ENCODE measurements around the gene PEAK1.

The PEAK1 gene

GRCh38 chr15:77371850-77372563 is 47.9 kb downstream of the PEAK1 start:
- TF ChIP-seq GATA3 (IDR thresholded peaks at IDR 0.05; ENCODE audit: low read depth, low read length) (no peak), GATA2 (IDR thresholded peaks at IDR 0.05; ENCODE audit: low read depth, low read length) (no peak)

DNA sequence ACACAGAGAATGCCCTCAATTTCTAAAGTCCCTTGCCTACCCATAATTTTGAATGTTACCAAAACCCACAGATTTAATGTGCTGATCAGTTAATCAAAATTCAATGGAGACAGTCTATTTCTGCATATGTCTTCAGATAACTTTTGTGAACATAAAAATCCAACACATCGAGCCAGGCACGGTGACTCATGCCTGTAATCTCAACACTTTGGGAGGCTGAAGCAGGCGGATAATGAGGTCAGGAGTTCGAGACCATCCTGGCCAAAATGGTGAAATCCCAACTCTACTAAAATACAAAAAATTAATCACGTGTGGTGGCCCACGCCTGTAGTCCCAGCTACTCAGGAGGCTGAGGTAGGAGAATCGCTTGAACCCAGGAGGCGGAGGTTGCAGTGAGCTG is 49.3 kb downstream of the PEAK1 start:
- TF ChIP-seq GATA3 (IDR thresholded peaks at IDR 0.05; ENCODE audit: low read depth, low read length) (no peak), GATA2 (IDR thresholded peaks at IDR 0.05; ENCODE audit: low read depth, low read length) (no peak)

- TF ChIP-seq GATA3 (IDR thresholded peaks at IDR 0.05; ENCODE audit: low read depth, low read length), result no peak
- TF ChIP-seq GATA2 (IDR thresholded peaks at IDR 0.05; ENCODE audit: low read depth, low read length), result no peak
Observed at GRCh38 chr15:77369168-77369567, 50.7 kb downstream of the PEAK1 start.

- TF ChIP-seq GATA2 (IDR thresholded peaks at IDR 0.05; ENCODE audit: low read depth, low read length) (no peak), GATA3 (IDR thresholded peaks at IDR 0.05; ENCODE audit: low read depth, low read length) (no peak)
Observed at GRCh38 chr15:77367631-77368030, 52.3 kb downstream of the PEAK1 start.

GRCh38 chr15:77361456-77361855 is 58.4 kb downstream of the PEAK1 start:
- TF ChIP-seq GATA2 (IDR thresholded peaks at IDR 0.05; ENCODE audit: low read depth, low read length) (no peak), GATA3 (IDR thresholded peaks at IDR 0.05; ENCODE audit: low read depth, low read length) (no peak)

DNA sequence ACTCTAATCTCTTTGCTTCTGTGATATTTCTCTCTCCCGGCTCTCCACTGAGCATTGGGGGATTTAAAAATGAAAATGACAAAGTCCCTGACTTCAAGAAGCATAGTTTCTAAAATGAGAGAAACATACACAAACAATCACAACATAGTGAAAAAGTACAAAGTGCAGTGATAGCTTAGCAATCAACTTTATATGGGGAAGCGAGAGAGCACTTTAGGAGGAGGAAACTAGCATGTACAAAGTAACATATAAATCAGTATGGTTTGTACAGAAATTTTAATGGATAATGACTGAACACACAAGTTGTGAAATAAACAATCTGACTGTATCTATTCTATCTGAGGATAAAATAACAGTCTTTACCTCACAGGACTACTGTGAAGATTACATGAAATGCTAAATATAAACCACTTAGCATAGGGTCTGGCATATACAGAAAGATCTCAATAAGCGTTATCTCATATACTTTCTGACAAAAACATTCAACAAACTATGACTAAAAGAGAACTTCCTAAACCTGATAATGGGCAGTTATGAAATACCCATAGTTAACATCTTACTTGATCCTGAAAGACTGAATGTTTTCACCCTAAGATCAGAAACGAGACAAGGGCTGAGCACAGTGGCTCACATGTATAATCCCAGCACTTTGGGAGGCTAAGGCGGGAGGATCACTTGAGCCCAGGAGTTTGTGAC is 61.2 kb downstream of the PEAK1 start:
- TF ChIP-seq GATA3 (IDR thresholded peaks at IDR 0.05; ENCODE audit: low read depth, low read length), result no peak
- no peak for TF ChIP-seq GATA2 (IDR thresholded peaks at IDR 0.05; ENCODE audit: low read depth, low read length)

GRCh38 chr15:77356305-77356704 is 63.6 kb downstream of the PEAK1 start:
- TF ChIP-seq GATA2 (IDR thresholded peaks at IDR 0.05; ENCODE audit: low read depth, low read length) (no peak), GATA3 (IDR thresholded peaks at IDR 0.05; ENCODE audit: low read depth, low read length) (no peak)

DNA sequence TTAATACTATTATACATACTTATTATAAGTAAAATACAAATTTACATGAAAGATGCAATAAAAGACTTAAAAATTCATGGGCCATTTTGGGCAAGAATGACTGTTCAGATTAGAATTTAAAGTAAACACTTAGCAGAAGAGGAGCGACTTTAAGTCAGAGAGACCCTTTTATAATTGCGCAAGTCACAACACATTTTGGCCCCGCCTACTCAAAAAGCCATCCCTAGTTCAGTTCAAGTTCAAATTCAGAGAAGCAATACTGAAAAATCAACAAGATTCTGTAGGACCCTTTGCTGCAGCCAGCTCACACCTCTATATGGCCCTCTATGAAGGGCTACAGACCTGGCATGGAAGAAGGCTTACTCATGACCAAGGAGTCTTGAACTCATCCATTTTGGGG is 64.6 kb downstream of the PEAK1 start:
- no peak for TF ChIP-seq GATA3 (IDR thresholded peaks at IDR 0.05; ENCODE audit: low read depth, low read length)
- TF ChIP-seq GATA2 (IDR thresholded peaks at IDR 0.05; ENCODE audit: low read depth, low read length), result no peak

GRCh38 chr15:77354063-77354462 is 65.8 kb downstream of the PEAK1 start:
- TF ChIP-seq GATA2 (IDR thresholded peaks at IDR 0.05; ENCODE audit: low read depth, low read length) (no peak), GATA3 (IDR thresholded peaks at IDR 0.05; ENCODE audit: low read depth, low read length) (no peak)

DNA sequence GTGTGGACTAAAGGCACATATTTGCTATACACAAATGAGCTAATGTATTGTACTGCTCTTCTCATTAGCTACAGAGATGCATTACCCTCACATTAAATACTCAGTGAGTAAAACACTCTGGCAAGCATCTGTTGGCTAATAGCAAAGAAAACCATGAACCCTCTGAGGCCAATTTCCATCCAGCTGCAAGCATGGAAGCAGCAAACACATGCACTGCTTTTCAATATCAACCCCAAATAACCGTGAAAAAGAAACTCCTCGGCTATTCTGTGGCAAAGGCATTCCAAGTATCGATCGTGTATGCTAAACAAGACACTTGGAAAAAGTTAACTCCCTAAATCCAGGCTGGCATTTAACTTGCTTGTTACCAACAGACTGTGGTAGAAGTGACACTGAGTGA is 67.0 kb downstream of the PEAK1 start:
- TF ChIP-seq GATA3 (IDR thresholded peaks at IDR 0.05; ENCODE audit: low read depth, low read length) (no peak), GATA2 (IDR thresholded peaks at IDR 0.05; ENCODE audit: low read depth, low read length) (no peak)

DNA sequence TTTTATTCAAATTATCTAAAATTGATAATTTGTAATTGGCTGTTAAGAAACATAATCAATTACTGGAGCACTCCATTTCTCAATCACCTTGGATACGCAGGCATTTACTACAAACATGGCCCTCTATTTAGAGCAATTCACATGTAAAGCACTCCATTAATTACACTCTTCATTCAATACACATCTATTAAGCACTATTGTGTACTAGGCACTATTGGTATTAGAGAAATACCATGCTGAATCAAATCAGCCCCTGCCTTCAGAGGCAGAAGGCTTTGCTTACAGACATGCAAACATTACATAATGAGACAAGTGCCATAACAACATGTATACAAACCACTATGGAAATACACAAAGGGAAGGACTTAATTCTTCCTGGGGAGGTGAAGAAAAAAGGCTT is 69.1 kb downstream of the PEAK1 start:
- TF ChIP-seq GATA3 (IDR thresholded peaks at IDR 0.05; ENCODE audit: low read depth, low read length) (no peak), GATA2 (IDR thresholded peaks at IDR 0.05; ENCODE audit: low read depth, low read length) (no peak)

- no peak for TF ChIP-seq GATA2 (IDR thresholded peaks at IDR 0.05; ENCODE audit: low read depth, low read length)
- TF ChIP-seq GATA3 (IDR thresholded peaks at IDR 0.05; ENCODE audit: low read depth, low read length), result no peak
Observed at GRCh38 chr15:77349666-77350065, 70.2 kb downstream of the PEAK1 start.

- TF ChIP-seq GATA3 (IDR thresholded peaks at IDR 0.05; ENCODE audit: low read depth, low read length) (no peak), GATA2 (IDR thresholded peaks at IDR 0.05; ENCODE audit: low read depth, low read length) (no peak)
Observed at GRCh38 chr15:77348511-77348910, 71.4 kb downstream of the PEAK1 start.

DNA sequence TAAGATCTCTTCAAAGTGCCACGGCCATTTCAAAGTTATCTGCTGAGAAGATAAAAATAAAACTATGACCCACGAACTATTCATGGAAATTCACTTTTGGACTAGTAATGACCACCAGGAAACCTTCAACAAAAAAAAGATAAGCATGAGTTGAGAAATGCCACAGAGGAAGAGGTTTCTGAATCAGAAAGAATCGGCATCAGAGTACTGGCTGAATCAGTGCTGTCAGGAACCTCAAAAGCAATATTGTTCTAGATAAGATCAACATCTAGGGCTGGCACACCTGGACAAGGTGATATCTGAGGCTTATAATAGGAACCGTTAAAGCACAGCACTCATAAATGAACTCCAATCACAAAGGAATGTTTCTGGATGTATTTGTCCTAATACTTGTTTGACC is 72.7 kb downstream of the PEAK1 start:
- TF ChIP-seq GATA3 (IDR thresholded peaks at IDR 0.05; ENCODE audit: low read depth, low read length) (no peak), GATA2 (IDR thresholded peaks at IDR 0.05; ENCODE audit: low read depth, low read length) (no peak)

Data from SH-SY5Y (cell line).